ENCODE measurements around the gene GPR55.

GPR55 gene

GRCh38 chr2:230930149-230930780 is 5.2 kb upstream of the GPR55 start:
- TF ChIP-seq GABPA (IDR thresholded peaks at IDR 0.05; ENCODE audit: low read depth) (no peak), POLR2AphosphoS5 (IDR thresholded peaks at IDR 0.05; ENCODE audit: low read depth) (no peak), SPI1 (IDR thresholded peaks at IDR 0.05; ENCODE audit: borderline replicate concordance, low read depth) (no peak), CTCF (IDR thresholded peaks at IDR 0.05; ENCODE audit: insufficient read depth, low read length) (no peak)
- TF ChIP-seq, protein P1, sequence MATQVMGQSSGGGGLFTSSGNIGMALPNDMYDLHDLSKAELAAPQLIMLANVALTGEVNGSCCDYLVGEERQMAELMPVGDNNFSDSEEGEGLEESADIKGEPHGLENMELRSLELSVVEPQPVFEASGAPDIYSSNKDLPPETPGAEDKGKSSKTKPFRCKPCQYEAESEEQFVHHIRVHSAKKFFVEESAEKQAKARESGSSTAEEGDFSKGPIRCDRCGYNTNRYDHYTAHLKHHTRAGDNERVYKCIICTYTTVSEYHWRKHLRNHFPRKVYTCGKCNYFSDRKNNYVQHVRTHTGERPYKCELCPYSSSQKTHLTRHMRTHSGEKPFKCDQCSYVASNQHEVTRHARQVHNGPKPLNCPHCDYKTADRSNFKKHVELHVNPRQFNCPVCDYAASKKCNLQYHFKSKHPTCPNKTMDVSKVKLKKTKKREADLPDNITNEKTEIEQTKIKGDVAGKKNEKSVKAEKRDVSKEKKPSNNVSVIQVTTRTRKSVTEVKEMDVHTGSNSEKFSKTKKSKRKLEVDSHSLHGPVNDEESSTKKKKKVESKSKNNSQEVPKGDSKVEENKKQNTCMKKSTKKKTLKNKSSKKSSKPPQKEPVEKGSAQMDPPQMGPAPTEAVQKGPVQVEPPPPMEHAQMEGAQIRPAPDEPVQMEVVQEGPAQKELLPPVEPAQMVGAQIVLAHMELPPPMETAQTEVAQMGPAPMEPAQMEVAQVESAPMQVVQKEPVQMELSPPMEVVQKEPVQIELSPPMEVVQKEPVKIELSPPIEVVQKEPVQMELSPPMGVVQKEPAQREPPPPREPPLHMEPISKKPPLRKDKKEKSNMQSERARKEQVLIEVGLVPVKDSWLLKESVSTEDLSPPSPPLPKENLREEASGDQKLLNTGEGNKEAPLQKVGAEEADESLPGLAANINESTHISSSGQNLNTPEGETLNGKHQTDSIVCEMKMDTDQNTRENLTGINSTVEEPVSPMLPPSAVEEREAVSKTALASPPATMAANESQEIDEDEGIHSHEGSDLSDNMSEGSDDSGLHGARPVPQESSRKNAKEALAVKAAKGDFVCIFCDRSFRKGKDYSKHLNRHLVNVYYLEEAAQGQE (IDR thresholded peaks at IDR 0.05; ENCODE audit: insufficient replicate concordance, low read depth): no peak
- H3K27ac ChIP-seq (replicated peaks): no peak overlapping the region
- H3K4me3 ChIP-seq (replicated peaks; ENCODE audit: insufficient read depth, low read length): no peak overlapping the region
- H3K27me3 ChIP-seq (ENCODE audit: insufficient read depth, poor library complexity, severe bottlenecking): no peaks in the 10 kb centered on the region
- DNase-seq (ENCODE audit: low read depth in 1 of 2, low spot score in 1 of 2): no peak

DNA sequence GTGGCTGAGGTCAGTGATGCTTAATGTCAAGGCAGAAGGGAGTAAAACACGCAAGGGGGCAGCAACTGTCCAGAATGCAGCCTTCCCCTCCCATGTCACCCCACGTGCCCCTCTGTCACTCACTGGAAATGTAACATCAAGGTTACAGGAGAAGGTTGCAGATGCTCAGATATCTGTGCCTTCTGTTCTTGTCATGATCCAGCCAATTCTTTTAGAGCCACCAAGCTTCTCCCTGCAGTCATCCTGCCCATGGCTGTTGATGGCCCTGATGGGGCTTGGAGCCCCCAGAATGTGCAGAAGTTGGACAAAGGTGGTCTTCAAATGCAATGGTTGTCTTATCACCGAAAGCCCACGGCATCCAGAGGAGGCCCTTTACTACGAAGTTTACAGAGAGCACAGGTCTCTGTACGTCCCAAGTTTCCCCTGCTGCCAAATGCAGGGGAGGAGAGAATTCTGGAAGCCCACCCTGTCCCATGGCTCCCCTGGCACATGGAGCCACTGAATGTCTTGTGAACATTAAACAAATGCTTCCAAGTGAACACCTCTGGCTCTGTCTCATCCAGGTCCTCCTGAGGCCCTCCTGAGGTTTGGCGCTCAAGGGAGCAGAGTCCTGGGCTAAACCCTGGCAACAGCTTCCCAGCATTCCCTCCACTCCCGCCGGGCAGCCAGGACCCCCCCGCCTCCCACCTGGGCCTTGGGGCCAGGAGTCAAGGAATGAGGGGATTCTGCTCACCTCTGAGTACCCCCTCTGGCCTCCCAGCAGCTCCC is 4.5 kb upstream of the GPR55 start:
- Histone ChIP-seq H3K27me3 (ENCODE audit: insufficient read depth, poor library complexity, severe bottlenecking) (no peaks in the 10 kb centered on the region), H3K27ac (replicated peaks) (no peak overlapping the region), H3K4me3 (replicated peaks; ENCODE audit: insufficient read depth, low read length) (no peak overlapping the region)
- TF ChIP-seq SPI1 (IDR thresholded peaks at IDR 0.05; ENCODE audit: borderline replicate concordance, low read depth) (no peak), GABPA (IDR thresholded peaks at IDR 0.05; ENCODE audit: low read depth) (no peak), POLR2AphosphoS5 (IDR thresholded peaks at IDR 0.05; ENCODE audit: low read depth) (no peak), CTCF (IDR thresholded peaks at IDR 0.05; ENCODE audit: insufficient read depth, low read length) (no peak)
- TF ChIP-seq, protein P1 (IDR thresholded peaks at IDR 0.05; ENCODE audit: insufficient replicate concordance, low read depth): no peak
- no peak for DNase-seq (ENCODE audit: low read depth in 1 of 2, low spot score in 1 of 2)

- Histone ChIP-seq H3K27ac (replicated peaks) (no peak overlapping the region), H3K4me3 (replicated peaks; ENCODE audit: insufficient read depth, low read length) (no peak overlapping the region), H3K27me3 (ENCODE audit: insufficient read depth, poor library complexity, severe bottlenecking) (no peaks in the 10 kb centered on the region)
- no peak for TF ChIP-seq GABPA (IDR thresholded peaks at IDR 0.05; ENCODE audit: low read depth)
- no peak for TF ChIP-seq CTCF (IDR thresholded peaks at IDR 0.05; ENCODE audit: insufficient read depth, low read length)
- TF ChIP-seq, protein P1 (IDR thresholded peaks at IDR 0.05; ENCODE audit: insufficient replicate concordance, low read depth): no peak
- no peak for TF ChIP-seq POLR2AphosphoS5 (IDR thresholded peaks at IDR 0.05; ENCODE audit: low read depth)
- no peak for TF ChIP-seq SPI1 (IDR thresholded peaks at IDR 0.05; ENCODE audit: borderline replicate concordance, low read depth)
- no peak for DNase-seq (ENCODE audit: low read depth in 1 of 2, low spot score in 1 of 2)
These were observed 3.8 kb upstream of the GPR55 start for GRCh38 chr2:230928701-230929380.

Measured in HL-60 (cell line).